ENCODE results near the gene NKG7. TPM values are rescaled to one million over a fixed set of nuclear protein-coding genes. Genes with fewer than 3 reads are reported as not detected.

The NKG7 gene
- total and polyA plus RNA-seq, 2 of the 13 experiments (the other 11 are each of a cell fraction or from before 2014, with no cell fraction given), result 0.40 TPM; not detected in 1

DNA sequence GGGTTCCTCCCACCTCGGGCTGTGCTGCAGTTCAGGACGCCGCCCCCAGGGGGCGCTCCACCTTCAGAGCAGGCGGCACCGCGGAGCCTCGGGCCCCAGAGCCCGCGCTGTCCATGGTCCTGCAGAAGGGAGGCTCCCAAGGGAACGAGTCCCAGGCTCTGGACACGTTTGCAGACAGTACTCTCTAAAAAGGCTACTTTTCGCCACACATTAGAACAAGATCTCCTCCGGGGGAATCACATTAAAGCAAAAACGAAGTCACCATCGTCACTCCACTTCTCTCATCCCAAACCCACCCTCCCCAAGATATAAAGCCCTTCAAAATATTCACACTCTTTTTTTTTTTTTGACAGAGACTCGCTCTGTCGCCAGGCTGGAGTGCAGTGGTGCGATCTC, 49.6 kb upstream of the NKG7 start (continued):
- TF ChIP-seq, protein P1, sequence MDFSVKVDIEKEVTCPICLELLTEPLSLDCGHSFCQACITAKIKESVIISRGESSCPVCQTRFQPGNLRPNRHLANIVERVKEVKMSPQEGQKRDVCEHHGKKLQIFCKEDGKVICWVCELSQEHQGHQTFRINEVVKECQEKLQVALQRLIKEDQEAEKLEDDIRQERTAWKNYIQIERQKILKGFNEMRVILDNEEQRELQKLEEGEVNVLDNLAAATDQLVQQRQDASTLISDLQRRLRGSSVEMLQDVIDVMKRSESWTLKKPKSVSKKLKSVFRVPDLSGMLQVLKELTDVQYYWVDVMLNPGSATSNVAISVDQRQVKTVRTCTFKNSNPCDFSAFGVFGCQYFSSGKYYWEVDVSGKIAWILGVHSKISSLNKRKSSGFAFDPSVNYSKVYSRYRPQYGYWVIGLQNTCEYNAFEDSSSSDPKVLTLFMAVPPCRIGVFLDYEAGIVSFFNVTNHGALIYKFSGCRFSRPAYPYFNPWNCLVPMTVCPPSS (IDR thresholded peaks at IDR 0.05), result no peak
- TF ChIP-seq AHR (CRISPR knock-in tag; IDR thresholded peaks at IDR 0.05) (peak; percentile 99), ZNF30 (CRISPR knock-in tag; IDR thresholded peaks at IDR 0.05) (no peak), ZFP36L1 (CRISPR knock-in tag; IDR thresholded peaks at IDR 0.05) (peak; percentile 96), HES4 (CRISPR knock-in tag; IDR thresholded peaks at IDR 0.05; ENCODE audit: borderline replicate concordance) (peak; percentile 99), IKZF1 (IDR thresholded peaks at IDR 0.05) (no peak), ZNF225 (CRISPR knock-in tag; IDR thresholded peaks at IDR 0.05) (peak; percentile 98), DNMT1 (CRISPR knock-in tag; IDR thresholded peaks at IDR 0.05) (peak; percentile 90; the same call in 1 of the 2 replicates), ZNF468 (CRISPR knock-in tag; IDR thresholded peaks at IDR 0.05) (0 out of 2 replicates have a peak, but pooled peaks have one; percentile 80), SAP130 (CRISPR knock-in tag; IDR thresholded peaks at IDR 0.05; ENCODE audit: low read depth) (peak; percentile 89), JUND (CRISPR knock-in tag; IDR thresholded peaks at IDR 0.05) (0 out of 2 replicates have a peak, but pooled peaks have one; percentile 48), NR2F6 (IDR thresholded peaks at IDR 0.05) (no peak), NR2F6 (CRISPR knock-in tag; IDR thresholded peaks at IDR 0.05) (peak; percentile 67; the same call in 1 of the 2 replicates), MYC (CRISPR knock-in tag; IDR thresholded peaks at IDR 0.05; ENCODE audit: borderline replicate concordance) (peak; percentile 75; the same call in 1 of the 2 replicates), ZFY (CRISPR knock-in tag; IDR thresholded peaks at IDR 0.05) (peak; percentile 65; the same call in 1 of the 2 replicates), ZNF678 (CRISPR knock-in tag; IDR thresholded peaks at IDR 0.05) (peak; percentile 77; the same call in 1 of the 2 replicates), MAZ (IDR thresholded peaks at IDR 0.05; ENCODE audit: borderline replicate concordance, low read depth, low read length) (no peak; the same call in 1 of the 2 replicates), MAZ (CRISPR knock-in tag; IDR thresholded peaks at IDR 0.05; ENCODE audit: low read depth) (peak; percentile 93)
- TF ChIP-seq, protein P2, sequence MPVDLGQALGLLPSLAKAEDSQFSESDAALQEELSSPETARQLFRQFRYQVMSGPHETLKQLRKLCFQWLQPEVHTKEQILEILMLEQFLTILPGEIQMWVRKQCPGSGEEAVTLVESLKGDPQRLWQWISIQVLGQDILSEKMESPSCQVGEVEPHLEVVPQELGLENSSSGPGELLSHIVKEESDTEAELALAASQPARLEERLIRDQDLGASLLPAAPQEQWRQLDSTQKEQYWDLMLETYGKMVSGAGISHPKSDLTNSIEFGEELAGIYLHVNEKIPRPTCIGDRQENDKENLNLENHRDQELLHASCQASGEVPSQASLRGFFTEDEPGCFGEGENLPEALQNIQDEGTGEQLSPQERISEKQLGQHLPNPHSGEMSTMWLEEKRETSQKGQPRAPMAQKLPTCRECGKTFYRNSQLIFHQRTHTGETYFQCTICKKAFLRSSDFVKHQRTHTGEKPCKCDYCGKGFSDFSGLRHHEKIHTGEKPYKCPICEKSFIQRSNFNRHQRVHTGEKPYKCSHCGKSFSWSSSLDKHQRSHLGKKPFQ (CRISPR knock-in tag; IDR thresholded peaks at IDR 0.05; ENCODE audit: insufficient replicate concordance), result peak; percentile 80
- TF ChIP-seq, protein P3, sequence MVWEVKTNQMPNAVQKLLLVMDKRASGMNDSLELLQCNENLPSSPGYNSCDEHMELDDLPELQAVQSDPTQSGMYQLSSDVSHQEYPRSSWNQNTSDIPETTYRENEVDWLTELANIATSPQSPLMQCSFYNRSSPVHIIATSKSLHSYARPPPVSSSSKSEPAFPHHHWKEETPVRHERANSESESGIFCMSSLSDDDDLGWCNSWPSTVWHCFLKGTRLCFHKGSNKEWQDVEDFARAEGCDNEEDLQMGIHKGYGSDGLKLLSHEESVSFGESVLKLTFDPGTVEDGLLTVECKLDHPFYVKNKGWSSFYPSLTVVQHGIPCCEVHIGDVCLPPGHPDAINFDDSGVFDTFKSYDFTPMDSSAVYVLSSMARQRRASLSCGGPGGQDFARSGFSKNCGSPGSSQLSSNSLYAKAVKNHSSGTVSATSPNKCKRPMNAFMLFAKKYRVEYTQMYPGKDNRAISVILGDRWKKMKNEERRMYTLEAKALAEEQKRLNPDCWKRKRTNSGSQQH (CRISPR knock-in tag; IDR thresholded peaks at IDR 0.05; ENCODE audit: low read depth), result peak; percentile 98
- TF ChIP-seq, protein P4, sequence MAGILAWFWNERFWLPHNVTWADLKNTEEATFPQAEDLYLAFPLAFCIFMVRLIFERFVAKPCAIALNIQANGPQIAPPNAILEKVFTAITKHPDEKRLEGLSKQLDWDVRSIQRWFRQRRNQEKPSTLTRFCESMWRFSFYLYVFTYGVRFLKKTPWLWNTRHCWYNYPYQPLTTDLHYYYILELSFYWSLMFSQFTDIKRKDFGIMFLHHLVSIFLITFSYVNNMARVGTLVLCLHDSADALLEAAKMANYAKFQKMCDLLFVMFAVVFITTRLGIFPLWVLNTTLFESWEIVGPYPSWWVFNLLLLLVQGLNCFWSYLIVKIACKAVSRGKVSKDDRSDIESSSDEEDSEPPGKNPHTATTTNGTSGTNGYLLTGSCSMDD (CRISPR knock-in tag; IDR thresholded peaks at IDR 0.05), result peak; percentile 87; the same call in 1 of the 2 replicates
- TF ChIP-seq, protein P5, sequence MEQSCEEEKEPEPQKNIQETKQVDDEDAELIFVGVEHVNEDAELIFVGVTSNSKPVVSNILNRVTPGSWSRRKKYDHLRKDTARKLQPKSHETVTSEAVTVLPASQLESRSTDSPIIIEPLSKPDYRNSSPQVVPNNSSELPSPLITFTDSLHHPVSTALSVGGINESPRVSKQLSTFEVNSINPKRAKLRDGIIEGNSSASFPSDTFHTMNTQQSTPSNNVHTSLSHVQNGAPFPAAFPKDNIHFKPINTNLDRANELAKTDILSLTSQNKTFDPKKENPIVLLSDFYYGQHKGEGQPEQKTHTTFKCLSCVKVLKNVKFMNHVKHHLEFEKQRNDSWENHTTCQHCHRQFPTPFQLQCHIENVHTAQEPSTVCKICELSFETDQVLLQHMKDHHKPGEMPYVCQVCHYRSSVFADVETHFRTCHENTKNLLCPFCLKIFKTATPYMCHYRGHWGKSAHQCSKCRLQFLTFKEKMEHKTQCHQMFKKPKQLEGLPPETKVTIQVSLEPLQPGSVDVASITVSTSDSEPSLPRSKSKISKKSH (CRISPR knock-in tag; IDR thresholded peaks at IDR 0.05; ENCODE audit: borderline replicate concordance), result peak; percentile 88; the same call in 1 of the 2 replicates
- TF ChIP-seq, protein P6, sequence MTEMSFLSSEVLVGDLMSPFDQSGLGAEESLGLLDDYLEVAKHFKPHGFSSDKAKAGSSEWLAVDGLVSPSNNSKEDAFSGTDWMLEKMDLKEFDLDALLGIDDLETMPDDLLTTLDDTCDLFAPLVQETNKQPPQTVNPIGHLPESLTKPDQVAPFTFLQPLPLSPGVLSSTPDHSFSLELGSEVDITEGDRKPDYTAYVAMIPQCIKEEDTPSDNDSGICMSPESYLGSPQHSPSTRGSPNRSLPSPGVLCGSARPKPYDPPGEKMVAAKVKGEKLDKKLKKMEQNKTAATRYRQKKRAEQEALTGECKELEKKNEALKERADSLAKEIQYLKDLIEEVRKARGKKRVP (CRISPR knock-in tag; IDR thresholded peaks at IDR 0.05), result peak in 1 of 2 experiments; percentile 57; a peak in 1 of 4 replicates

Data from HepG2 (cell line).